Stomach (tissue), 4 donors: ENCODE data around the gene RLF.

ENCODE experiments used
- CTCF ChIP-seq, 7 experiments: fragments of 450-650 bp in 4 of 7; fragments of 200-600 bp in 3 of 7; sonication (generic) in 3 of 7; IDR thresholded peaks; one replicate each; pipeline ENCODE4 v1.5.1; 2016 to 2019; ENCODE audit warnings: antibody characterized with exemption in 7 of 7, control low read depth in 2 of 7, mild to moderate bottlenecking in 1 of 7
- EP300 ChIP-seq: sonication (generic); formaldehyde crosslinking; IDR thresholded peaks from one replicate; pipeline ENCODE4 v1.6.1; 2017; ENCODE audit warnings: antibody characterized with exemption
- POLR2A ChIP-seq, 4 donors: fragments of 450-650 bp; IDR thresholded peaks; one replicate each; pipeline ENCODE4 v1.6.1; 2016; ENCODE audit warnings: antibody characterized with exemption in 4 of 4, control low read depth in 2 of 4, mild to moderate bottlenecking in 1 of 4, moderate library complexity in 1 of 4
- POLR2AphosphoS5 ChIP-seq, 3 donors: sonication (generic); formaldehyde crosslinking; IDR thresholded peaks; one replicate each; pipeline ENCODE4 v1.6.1; 2016; ENCODE audit warnings: antibody characterized with exemption in 3 of 3

- TF ChIP-seq CTCF (IDR thresholded peaks at IDR 0.05) (peak in 5 of 7 experiments; percentile 30 to 67 (median 56)), EP300 (no peak), POLR2A (IDR thresholded peaks at IDR 0.05) (no peak), POLR2AphosphoS5 (IDR thresholded peaks at IDR 0.05) (no peak)
Observed at GRCh38 chr1:40153073-40153770, 8.0 kb upstream of the RLF start.
